ENCODE measurements around the gene ROBO1. TPM values are rescaled to one million over a fixed set of nuclear protein-coding genes. Genes with fewer than 3 reads are reported as not detected.

The ROBO1 gene
- total and polyA plus RNA-seq, 2 experiments from 2014 or later, result 29.3 to 171 TPM

DNA sequence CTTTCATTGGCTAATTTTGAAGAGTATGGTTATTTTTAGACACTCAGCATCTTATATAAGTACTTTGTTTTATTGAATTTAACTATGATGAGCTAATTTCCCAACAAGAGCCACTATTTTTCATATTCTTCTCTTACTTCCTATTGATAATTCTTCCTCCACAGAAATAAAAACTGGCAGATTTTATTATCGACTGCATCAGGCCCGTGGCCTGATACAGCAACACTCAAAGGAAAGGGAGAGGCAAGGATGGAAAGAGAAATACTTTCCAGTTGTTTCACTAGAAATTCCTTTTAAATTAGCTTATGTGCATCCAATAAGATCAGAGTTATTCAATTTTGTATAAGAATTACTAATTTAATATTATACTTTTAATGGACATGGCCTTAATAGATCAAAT is 886.3 kb downstream of the ROBO1 start:
- Histone ChIP-seq H3K9me3 (ENCODE audit: low read depth) (no peaks in the 10 kb centered on the region), H3K4me3 (no peak overlapping the region), H3K27ac (peak overlapping the region; percentile 69), H3K27me3 (no peaks in the 10 kb centered on the region), H3K4me1 (ENCODE audit: low read depth) (peaks cover 13% of the 10 kb centered on the region), H3K36me3 (no peaks in the 10 kb centered on the region)
- TF ChIP-seq CTCF (IDR thresholded peaks at IDR 0.05; ENCODE audit: low read depth, low read length), result no peak
- no peak for DNase-seq (ENCODE audit: low read depth in 1 of 2, low spot score in 1 of 2)

DNA sequence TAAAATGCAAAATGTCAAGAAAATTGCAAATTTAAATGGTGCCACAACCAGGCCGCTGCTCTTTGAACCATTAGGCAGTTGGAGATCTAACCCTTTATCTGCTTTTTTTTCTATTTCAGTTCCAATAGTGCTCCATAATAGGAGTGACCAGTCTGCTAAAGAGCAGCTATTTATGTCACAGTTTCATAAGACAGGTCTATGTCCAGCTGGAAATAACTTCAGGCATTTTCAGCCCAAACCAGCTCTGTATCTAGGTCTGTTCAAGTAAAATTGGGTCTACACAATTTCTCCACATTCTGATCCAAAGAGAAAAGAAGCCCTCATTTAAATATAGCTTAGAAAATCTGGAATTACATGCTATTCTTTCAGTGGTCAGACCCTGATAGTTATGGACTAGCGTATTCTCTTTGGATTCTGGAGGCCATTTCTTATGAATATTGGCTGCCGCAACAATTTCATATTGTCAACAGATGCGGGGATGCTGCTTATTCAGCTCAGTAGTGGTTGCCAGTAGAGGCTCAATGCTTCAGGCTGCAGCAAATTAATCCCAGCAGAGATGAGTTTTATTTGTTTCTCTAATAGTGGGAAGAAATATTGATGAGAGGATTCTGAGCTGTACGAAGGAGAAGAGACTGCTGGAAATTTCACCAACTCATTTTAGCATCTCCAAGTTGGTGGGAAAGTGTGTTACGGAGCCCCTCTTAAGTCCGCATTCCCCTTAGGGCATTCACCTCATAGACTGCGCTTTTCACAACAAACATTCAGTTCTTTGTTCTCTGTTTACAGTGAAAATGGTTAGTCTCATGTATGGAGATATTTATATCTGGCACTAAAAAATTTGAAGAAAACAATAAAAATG is 887.0 kb downstream of the ROBO1 start:
- Histone ChIP-seq H3K4me1 (ENCODE audit: low read depth) (peaks cover 13% of the 10 kb centered on the region), H3K27me3 (no peaks in the 10 kb centered on the region), H3K4me3 (no peak overlapping the region), H3K27ac (peak overlapping the region; percentile 69), H3K9me3 (ENCODE audit: low read depth) (no peaks in the 10 kb centered on the region), H3K36me3 (no peaks in the 10 kb centered on the region)
- DNase-seq (ENCODE audit: low read depth in 1 of 2, low spot score in 1 of 2), result no peak
- no peak for TF ChIP-seq CTCF (IDR thresholded peaks at IDR 0.05; ENCODE audit: low read depth, low read length)

DNA sequence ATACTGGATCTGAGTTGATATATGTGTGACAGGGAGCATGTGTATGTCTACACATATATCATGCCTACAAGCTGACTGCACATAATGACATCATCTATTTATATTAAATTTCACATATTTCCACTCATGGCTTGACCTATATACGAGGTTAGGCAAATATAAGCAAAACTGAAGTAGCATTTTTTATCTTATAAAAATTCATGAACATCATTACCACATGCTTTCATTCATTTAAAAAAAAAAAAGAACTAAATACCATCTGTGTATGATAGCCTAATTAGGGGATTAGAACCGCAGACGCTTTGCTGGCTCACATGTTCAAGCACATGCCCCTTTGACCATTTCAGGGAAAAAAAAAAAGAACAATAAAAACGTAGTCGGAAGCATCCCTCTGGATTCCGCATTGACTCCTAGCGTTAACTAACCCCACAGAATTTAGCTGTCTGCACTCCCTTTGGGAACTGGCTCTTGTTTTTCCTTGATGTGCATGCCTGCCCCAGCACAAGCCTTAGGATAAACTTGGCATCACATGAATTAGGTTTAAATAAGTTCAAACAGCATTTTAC is 888.4 kb downstream of the ROBO1 start:
- Histone ChIP-seq H3K27ac (no peak overlapping the region), H3K36me3 (no peaks in the 10 kb centered on the region), H3K4me3 (no peak overlapping the region), H3K4me1 (ENCODE audit: low read depth) (peaks cover 13% of the 10 kb centered on the region), H3K27me3 (no peaks in the 10 kb centered on the region), H3K9me3 (ENCODE audit: low read depth) (no peaks in the 10 kb centered on the region)
- no peak for TF ChIP-seq CTCF (IDR thresholded peaks at IDR 0.05; ENCODE audit: low read depth, low read length)
- no peak for DNase-seq (ENCODE audit: low read depth in 1 of 2, low spot score in 1 of 2)

GRCh38 chr3:78878789-78879188 is 889.0 kb downstream of the ROBO1 start:
- no peak for DNase-seq (ENCODE audit: low read depth in 1 of 2, low spot score in 1 of 2)
- no peak overlapping the region for H3K27ac ChIP-seq
- no peak overlapping the region for H3K4me3 ChIP-seq
- TF ChIP-seq CTCF (IDR thresholded peaks at IDR 0.05; ENCODE audit: low read depth, low read length), result no peak
- H3K4me1 ChIP-seq (ENCODE audit: low read depth), result peaks cover 13% of the 10 kb centered on the region
- H3K9me3 ChIP-seq (ENCODE audit: low read depth), result no peaks in the 10 kb centered on the region
- no peaks in the 10 kb centered on the region for H3K27me3 ChIP-seq
- H3K36me3 ChIP-seq, result no peaks in the 10 kb centered on the region

DNA sequence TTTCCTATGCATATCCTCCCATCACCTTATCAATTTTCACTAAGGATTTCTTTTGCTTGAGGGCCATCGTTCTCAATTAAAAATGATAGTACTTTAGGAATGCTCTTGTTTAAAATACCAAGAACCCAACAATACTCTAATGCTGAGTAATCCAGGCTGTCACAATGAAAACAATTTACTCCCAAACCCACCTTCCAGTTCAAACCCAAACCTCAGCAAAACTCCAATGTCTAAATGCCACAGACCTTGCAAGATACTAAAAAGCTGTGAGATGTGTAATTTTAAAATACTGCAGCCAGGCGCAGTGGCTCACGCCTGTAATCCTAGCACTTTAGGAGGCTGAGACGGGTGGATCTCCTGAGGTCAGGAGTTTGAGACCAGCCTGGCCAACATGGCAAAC is 889.8 kb downstream of the ROBO1 start:
- Histone ChIP-seq H3K9me3 (ENCODE audit: low read depth) (no peaks in the 10 kb centered on the region), H3K4me3 (no peak overlapping the region), H3K36me3 (no peaks in the 10 kb centered on the region), H3K27ac (no peak overlapping the region), H3K4me1 (ENCODE audit: low read depth) (peaks cover 16% of the 10 kb centered on the region), H3K27me3 (no peaks in the 10 kb centered on the region)
- no peak for DNase-seq (ENCODE audit: low read depth in 1 of 2, low spot score in 1 of 2)
- no peak for TF ChIP-seq CTCF (IDR thresholded peaks at IDR 0.05; ENCODE audit: low read depth, low read length)

Data from cardiac muscle cell (in vitro differentiated cells and primary cell).